HL-60 (cell line): ENCODE results near the gene ATP2B2.

Experiments used
- DNase-seq, 2 experiments: peaks; one replicate each; pipeline ENCODE4 v3.0.0-alpha.2; 2010 to 2020; ENCODE audit warnings: low read depth in 1 of 2, low spot score in 1 of 2
- H3K27ac ChIP-seq: fragments of 250-450 bp; sonication (Bioruptor Pico); replicated peaks from 2 replicates; pipeline ENCODE4 v1.5.1; 2020; ENCODE audit warnings: mild to moderate bottlenecking, moderate library complexity
- H3K27me3 ChIP-seq: fragments of 250-450 bp; sonication (Bioruptor Pico); 2 replicates; pipeline ENCODE4 v1.5.1; 2021; ENCODE audit warnings: mild to moderate bottlenecking, moderate library complexity; ENCODE audit not compliant: insufficient read depth, poor library complexity, severe bottlenecking
- H3K4me3 ChIP-seq: replicated peaks from 2 replicates; pipeline ENCODE4 v1.5.1; 2011; ENCODE audit warnings: mild to moderate bottlenecking, control low read depth, low read length; ENCODE audit not compliant: insufficient read depth
- GABPA ChIP-seq: IDR thresholded peaks from 2 replicates; pipeline ENCODE4 v1.6.1; 2012; ENCODE audit warnings: low read depth
- POLR2AphosphoS5 ChIP-seq: IDR thresholded peaks from 2 replicates; pipeline ENCODE4 v1.6.1; 2012; ENCODE audit warnings: low read depth
- SPI1 ChIP-seq: IDR thresholded peaks from 2 replicates; pipeline ENCODE4 v1.6.1; 2012; ENCODE audit warnings: low read depth, mild to moderate bottlenecking, borderline replicate concordance
- TF ChIP-seq, protein P1 (sequence below): IDR thresholded peaks from 2 replicates; pipeline ENCODE4 v1.6.1; 2012; ENCODE audit warnings: low read depth; ENCODE audit not compliant: insufficient replicate concordance
- TF ChIP-seq, protein P2 (sequence below): IDR thresholded peaks from one replicate; pipeline ENCODE4 v1.5.1; 2011; ENCODE audit warnings: low read length, control low read depth, inconsistent platforms; ENCODE audit not compliant: insufficient read depth

The ATP2B2 gene

DNA sequence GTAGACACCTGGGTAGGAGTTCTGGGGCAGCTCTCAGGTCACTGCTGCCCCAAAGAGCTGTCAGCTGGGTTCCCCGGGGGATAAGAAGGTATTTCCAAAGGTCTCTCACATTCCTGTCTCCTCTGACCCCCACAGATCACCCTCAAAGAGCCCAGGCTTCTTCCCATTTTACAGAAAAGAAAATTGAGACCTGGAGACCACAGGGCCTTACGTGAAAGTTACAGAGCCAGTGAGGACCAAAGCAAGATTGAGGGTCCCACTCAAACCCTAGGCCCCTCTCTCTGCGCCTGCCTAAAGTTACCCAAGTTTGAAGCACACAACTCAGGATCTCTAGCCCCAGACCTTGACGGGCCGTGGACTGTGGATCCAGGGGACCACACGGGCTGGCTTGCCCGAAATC is 3.9 kb upstream of the ATP2B2 start:
- no peak for DNase-seq
- TF ChIP-seq, protein P1, sequence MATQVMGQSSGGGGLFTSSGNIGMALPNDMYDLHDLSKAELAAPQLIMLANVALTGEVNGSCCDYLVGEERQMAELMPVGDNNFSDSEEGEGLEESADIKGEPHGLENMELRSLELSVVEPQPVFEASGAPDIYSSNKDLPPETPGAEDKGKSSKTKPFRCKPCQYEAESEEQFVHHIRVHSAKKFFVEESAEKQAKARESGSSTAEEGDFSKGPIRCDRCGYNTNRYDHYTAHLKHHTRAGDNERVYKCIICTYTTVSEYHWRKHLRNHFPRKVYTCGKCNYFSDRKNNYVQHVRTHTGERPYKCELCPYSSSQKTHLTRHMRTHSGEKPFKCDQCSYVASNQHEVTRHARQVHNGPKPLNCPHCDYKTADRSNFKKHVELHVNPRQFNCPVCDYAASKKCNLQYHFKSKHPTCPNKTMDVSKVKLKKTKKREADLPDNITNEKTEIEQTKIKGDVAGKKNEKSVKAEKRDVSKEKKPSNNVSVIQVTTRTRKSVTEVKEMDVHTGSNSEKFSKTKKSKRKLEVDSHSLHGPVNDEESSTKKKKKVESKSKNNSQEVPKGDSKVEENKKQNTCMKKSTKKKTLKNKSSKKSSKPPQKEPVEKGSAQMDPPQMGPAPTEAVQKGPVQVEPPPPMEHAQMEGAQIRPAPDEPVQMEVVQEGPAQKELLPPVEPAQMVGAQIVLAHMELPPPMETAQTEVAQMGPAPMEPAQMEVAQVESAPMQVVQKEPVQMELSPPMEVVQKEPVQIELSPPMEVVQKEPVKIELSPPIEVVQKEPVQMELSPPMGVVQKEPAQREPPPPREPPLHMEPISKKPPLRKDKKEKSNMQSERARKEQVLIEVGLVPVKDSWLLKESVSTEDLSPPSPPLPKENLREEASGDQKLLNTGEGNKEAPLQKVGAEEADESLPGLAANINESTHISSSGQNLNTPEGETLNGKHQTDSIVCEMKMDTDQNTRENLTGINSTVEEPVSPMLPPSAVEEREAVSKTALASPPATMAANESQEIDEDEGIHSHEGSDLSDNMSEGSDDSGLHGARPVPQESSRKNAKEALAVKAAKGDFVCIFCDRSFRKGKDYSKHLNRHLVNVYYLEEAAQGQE = no peak
- TF ChIP-seq GABPA = no peak
- peaks cover 19% of the 10 kb centered on the region for H3K27me3 ChIP-seq
- no peak overlapping the region for H3K27ac ChIP-seq
- H3K4me3 ChIP-seq = no peak overlapping the region

DNA sequence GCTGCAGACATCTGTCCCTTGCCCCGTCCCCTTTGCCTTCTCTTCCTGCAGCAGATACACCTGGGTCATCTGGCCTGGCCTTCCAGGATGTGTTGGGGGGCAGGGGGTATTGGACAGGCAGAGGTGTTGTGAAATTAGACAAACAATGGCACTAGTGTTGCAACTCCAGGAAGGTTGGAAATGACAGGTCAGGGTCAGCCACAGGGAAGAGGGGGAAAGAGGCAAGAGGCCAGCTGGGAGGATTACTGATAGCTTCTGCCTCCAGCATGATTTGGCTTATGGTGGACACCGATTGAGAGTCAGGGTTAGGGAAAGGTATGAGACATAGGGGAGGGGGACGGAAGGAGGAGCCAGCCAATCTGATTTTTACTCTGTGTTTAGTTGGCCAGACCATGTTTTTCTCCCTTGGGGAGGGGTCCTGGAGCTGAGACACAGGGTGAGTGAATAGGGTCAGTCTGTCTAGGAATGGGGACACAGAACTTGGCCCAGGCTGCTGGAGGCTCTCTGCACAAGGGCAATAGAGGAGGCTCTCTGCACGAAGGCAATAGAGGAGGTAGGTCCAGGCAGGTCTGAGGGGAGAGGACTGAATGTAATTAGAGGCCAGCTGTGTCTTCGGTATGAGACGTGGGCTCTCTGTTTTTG is 3.4 kb upstream of the ATP2B2 start:
- TF ChIP-seq, protein P2, sequence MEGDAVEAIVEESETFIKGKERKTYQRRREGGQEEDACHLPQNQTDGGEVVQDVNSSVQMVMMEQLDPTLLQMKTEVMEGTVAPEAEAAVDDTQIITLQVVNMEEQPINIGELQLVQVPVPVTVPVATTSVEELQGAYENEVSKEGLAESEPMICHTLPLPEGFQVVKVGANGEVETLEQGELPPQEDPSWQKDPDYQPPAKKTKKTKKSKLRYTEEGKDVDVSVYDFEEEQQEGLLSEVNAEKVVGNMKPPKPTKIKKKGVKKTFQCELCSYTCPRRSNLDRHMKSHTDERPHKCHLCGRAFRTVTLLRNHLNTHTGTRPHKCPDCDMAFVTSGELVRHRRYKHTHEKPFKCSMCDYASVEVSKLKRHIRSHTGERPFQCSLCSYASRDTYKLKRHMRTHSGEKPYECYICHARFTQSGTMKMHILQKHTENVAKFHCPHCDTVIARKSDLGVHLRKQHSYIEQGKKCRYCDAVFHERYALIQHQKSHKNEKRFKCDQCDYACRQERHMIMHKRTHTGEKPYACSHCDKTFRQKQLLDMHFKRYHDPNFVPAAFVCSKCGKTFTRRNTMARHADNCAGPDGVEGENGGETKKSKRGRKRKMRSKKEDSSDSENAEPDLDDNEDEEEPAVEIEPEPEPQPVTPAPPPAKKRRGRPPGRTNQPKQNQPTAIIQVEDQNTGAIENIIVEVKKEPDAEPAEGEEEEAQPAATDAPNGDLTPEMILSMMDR = no peak
- TF ChIP-seq, protein P1 = no peak
- no peak for TF ChIP-seq POLR2AphosphoS5
- no peak for TF ChIP-seq GABPA
- no peak for TF ChIP-seq SPI1
- H3K4me3 ChIP-seq = no peak overlapping the region
- H3K27me3 ChIP-seq = peaks cover 23% of the 10 kb centered on the region
- no peak overlapping the region for H3K27ac ChIP-seq
- no peak for DNase-seq

DNA sequence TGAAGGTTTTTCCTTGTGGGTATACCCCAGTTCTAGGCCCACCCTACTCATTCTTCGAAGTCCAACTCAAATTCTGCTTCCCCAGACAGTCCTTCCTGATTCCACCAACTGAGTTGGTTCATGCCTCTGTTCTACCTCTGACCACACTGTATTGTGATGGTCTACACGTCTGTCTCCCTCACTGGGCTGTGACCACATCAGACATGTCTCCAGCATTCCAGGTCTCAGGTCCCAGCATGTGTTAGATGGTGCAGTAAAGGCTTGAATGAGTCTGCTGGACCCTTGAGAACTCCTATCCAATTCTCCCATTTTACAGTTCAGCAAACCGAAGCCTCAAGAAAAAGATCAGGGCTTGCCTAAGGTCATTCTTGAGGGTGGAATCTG is 2.8 kb upstream of the ATP2B2 start:
- no peak for DNase-seq
- H3K27me3 ChIP-seq = peaks cover 25% of the 10 kb centered on the region
- TF ChIP-seq POLR2AphosphoS5 (no peak), SPI1 (no peak)
- TF ChIP-seq, protein P2 = no peak
- TF ChIP-seq, protein P1 = no peak
- H3K27ac ChIP-seq = no peak overlapping the region
- H3K4me3 ChIP-seq = no peak overlapping the region

DNA sequence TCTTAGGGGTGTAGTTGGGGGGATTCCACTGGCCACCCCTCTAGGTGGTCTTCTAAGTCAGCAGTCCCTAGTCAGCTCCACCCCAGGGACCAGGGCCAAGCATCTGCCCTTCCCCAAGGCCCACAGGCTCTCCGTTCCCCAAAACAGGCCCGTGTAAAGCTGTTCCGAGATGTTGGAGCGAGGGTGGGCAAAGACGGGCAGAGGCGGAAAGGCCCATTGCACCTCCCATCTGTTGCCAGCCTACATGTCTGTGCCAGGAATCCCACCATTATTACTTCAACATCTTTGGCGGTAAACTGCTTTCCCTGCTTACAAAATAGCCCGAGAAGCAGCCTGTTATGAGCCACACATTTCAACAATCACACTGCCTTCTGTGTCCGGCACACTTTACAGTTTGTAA is 1.9 kb upstream of the ATP2B2 start:
- H3K27ac ChIP-seq = no peak overlapping the region
- peaks cover 28% of the 10 kb centered on the region for H3K27me3 ChIP-seq
- TF ChIP-seq POLR2AphosphoS5 = no peak
- TF ChIP-seq, protein P2 = no peak
- TF ChIP-seq SPI1 = no peak
- TF ChIP-seq, protein P1 = no peak
- no peak for TF ChIP-seq GABPA
- H3K4me3 ChIP-seq = no peak overlapping the region
- no peak for DNase-seq
